NB4 (cell line): ENCODE results near the gene SLC39A11.

ENCODE experiments used
- MYC ChIP-seq: IDR thresholded peaks from 2 replicates; pipeline ENCODE4 v1.6.1; 2011; ENCODE audit warnings: low read depth, low read length
- POLR2A ChIP-seq: IDR thresholded peaks from 2 replicates; pipeline ENCODE4 v1.6.1; 2011; ENCODE audit warnings: mild to moderate bottlenecking; ENCODE audit not compliant: insufficient read length; ENCODE audit errors: extremely low read depth
- TF ChIP-seq, protein P1 (sequence below): IDR thresholded peaks from one replicate; pipeline ENCODE4 v1.5.1; 2012; ENCODE audit warnings: low read depth, low read length

DNA sequence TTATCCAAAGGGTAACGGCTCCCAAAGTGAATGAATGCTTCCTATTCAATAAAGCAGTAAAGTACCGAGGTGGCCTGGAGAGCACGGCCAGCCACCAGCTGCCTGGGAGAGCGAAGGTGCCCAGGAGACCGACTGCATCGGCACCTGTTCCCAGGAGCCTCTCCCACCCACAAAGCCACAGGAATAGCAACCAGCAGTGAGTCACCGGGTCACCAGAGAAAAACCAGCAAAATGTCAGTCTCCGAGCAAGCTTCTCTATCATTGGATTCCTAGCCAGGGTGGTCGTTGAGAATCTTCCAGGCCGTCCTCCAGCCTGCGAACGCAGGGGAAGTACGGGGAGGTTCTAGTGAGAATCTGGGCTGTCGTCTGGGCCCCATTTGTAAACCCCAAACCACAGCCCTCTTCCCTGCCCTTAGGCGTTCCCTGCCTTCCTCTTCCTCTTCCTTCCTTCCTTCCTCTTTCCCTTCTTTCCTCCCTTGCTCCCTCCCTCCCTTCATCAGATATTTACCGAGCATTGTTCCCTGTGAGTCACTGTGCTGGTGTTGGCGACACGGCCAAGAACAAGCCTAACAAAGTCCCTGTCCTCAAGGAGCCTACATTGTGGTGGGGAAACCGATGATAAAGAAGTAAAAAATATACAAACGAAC is 114.6 kb downstream of the SLC39A11 start:
- TF ChIP-seq, protein P1, sequence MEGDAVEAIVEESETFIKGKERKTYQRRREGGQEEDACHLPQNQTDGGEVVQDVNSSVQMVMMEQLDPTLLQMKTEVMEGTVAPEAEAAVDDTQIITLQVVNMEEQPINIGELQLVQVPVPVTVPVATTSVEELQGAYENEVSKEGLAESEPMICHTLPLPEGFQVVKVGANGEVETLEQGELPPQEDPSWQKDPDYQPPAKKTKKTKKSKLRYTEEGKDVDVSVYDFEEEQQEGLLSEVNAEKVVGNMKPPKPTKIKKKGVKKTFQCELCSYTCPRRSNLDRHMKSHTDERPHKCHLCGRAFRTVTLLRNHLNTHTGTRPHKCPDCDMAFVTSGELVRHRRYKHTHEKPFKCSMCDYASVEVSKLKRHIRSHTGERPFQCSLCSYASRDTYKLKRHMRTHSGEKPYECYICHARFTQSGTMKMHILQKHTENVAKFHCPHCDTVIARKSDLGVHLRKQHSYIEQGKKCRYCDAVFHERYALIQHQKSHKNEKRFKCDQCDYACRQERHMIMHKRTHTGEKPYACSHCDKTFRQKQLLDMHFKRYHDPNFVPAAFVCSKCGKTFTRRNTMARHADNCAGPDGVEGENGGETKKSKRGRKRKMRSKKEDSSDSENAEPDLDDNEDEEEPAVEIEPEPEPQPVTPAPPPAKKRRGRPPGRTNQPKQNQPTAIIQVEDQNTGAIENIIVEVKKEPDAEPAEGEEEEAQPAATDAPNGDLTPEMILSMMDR: no peak
- TF ChIP-seq MYC: no peak
- TF ChIP-seq POLR2A: no peak
